Activated T-cell treated with anti-CD3 and anti-CD28 coated beads, Interleukin-2, amount 50 U/mL, for 1 hour (primary cell): ENCODE measurements around the gene EIF2D.

Experiments used
- DNase-seq: peaks from one replicate; pipeline ENCODE4 v3.0.0-alpha.2; 2020

Gene EIF2D

DNA sequence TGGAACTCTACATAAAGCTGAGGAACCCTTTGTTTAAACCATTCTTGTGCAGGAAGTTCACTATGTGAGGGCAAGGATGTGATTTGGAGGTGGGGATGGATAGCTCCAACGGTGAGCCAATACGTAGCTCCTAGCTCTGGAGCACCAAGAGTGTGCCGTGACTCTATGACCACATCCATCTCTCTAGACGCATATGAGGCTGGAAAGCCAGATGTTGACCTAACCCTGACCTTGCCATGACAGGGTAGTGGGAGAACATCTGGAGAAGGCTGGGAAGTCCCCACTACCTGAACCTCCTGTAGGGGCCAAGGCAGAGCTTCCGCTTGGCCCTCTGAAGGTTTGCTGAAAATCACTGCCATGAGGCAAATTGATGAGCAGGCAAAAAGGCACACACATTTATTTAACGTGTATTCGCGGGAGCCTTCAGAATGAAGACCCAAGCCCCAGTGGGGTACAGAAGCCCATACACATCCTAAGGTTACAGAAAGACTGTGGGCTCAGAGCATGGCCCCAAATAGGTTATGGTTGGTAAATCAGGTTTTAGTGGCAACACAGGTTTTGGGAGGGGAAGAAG lies 43.4 kb downstream of the EIF2D start:
- peak; percentile 36 for DNase-seq

DNA sequence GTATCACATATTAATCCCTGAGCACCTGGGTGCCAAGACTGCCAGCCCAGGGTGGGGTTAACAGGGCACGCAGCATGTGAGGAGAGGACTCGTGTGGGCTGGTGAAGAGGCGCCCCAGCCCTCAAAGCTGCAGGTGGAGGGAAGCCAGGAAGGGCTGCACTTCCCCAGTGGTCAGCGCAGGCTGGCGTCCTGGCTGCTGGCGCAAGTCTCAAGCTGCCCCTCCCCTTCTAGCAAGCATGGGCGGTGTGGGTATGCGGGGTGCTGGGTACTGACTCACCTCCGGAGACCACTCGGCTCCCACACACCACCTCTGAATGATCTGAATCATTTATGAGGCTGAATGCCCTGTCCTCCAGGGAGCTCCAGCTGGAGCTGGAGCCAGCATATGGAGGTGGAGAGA lies 44.0 kb downstream of the EIF2D start:
- DNase-seq = peak; percentile 47

DNA sequence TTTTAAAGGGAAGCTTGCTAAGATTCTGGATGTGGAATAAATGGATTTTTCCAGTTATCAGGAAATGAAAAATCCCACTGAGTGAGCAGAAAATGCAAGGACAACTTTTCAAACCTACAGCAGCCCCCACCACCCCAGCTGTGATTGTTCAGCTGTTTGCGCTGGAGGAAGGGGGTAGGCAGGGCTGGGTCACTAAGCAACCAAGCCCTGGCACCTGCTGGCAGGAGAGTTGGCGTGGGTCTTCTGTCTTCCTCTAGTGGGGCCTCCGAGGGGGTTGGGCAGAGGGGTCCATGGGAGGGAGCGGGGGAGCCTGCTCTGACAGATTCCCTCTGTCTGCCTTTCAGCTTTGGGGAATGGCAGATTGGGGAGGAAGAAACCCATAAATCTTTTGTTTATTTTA lies 45.3 kb downstream of the EIF2D start:
- no peak for DNase-seq

DNA sequence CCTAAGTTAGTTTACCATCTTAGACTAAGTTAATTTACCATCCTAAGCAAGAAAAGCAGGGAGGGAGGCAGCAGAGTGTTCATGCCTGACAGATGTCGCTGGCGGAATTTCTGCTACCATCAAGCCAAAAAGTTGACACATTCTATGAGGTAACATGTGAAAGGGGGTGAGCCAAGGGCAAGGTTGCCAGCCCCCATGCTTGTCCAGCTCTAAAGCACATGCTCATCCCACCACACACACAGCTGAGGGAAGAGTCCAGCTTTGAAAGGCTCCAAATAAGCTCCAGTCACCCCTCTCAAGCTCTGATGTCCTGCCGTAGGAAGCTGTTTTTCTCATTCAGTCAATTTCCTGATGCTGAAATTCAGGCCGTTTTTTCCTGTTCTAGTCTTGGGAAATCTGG lies 46.3 kb downstream of the EIF2D start:
- no peak for DNase-seq

DNA sequence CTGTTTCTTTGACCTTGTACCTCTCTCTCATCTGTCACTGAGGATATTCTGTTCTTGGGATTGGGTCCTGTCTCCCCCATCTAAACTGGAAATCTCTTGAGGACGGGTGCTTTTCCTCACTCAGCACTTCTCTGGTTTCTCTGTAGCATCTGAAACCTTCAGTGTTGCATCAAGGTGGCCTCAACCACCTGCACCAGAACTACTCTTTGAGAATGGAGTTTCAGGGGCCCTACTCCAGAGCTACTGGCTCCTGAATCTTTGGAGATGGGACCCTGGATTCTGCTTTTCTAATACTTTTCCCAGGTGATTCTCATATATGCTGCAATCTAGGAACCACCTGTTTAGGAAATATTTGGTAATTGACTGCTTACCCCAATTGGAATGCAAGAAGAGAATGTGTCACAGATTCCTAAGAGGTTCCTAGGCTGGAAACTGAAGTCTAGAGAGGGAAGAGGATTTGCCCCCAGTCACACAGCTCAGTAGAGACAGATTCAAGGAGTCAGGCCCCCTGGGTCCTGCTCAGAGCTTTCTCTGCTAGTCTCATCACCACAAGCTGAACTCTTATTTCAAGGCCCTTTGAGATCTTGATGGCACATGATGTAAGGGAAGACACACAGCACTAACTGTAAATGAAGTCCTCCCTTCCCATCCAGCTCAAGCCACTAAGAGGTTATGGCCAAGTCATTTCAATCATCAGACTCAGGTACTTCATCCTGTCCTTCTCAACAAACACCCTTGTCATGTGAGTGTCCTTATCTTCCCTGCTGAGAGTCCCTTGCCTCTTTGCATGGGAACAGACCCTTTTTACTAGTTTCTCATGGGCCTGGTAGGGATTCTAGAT lies 48.7 kb downstream of the EIF2D start:
- no peak for DNase-seq

DNA sequence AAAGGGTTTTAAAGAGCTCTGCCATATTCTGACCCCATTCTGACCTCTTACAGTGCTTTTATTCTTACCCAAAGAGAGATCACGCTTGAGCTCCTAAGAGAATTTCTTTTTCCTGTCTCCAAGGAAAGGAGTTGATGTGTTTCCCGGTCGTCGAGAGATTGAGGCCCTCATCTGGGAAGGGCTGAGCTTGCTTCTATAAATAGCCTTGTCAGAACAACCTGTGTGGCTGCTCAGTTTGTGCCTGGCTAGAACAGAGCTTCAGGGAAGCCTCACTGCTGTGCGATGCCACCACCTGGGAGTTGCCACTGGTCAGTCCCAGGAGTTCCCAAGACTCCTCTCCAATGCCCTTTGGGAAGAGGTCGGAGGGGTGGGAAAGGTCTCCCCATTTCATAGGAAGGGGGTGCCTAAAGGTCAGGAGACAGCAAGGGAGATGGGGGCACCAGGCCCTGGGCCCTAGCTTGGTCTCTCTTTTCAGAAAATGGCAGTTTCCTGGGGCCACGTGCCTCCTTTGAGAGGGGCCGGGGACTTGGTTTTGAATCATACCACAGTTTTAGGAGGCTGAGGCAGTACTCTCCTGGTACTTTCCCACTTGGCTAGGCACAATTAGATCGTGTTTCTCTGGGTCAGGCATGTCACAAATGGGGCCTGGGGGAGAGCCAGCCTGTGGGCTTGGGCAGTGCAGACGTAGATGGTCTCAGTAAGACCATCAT lies 52.1 kb downstream of the EIF2D start:
- peak; percentile 42 for DNase-seq

DNA sequence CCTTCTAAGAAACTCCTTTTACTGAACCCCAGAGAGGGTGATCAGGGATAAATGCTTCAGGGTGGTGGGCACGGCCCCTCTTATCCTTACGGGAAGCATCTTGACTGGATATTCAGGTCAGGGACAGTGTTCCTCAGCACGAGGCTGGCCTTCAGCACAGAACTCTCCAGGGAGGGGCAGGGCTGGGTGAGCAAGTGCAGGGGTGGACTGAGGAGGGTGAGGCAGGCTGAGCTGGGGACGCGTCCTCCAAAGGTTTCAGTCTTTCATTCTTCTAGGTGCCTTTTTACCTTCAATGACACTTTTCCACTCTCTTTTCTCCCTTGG lies 52.6 kb downstream of the EIF2D start:
- peak; percentile 56 for DNase-seq

DNA sequence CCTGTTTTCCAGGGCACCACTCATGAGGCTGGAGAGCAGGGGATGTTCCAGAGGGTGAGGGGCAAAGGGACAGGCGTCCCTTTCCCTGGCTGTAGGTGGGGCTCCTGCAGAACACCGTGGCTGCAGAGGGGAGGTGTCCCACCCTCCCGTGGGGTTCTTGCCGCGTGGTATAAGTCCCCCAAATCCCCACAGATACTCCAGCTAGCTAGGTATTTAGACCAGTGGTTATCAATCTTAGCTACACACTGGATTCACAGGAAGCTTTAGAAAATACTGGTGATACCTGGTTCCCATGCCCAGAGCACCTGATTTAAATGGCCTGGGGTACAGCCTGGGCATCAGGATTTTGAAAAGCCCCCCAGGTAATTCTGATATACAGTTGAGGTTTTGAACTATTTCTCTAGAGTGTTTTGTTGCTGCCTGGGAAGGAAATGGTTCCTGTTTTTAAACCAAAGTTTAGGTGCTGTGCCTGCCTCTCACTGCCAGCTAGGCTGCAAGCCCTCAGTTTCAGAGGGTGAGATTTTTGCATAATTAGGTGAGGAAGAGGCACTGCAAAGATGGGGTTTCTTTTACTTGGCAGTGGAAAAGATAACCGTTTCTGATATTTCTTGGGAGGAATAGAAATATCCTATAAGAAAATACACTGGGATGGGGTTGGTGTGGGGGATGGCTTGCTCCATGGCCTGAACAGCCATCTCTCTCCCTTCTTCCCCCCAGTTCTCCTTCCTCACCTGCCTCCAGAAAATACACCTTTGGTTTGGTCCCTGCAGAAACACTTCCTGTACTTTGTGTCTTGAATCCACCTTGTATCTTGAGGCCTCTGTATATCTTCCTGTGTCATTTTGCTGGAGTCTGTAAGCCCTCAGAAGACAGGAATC lies 53.2 kb downstream of the EIF2D start:
- DNase-seq = peak; percentile 45

DNA sequence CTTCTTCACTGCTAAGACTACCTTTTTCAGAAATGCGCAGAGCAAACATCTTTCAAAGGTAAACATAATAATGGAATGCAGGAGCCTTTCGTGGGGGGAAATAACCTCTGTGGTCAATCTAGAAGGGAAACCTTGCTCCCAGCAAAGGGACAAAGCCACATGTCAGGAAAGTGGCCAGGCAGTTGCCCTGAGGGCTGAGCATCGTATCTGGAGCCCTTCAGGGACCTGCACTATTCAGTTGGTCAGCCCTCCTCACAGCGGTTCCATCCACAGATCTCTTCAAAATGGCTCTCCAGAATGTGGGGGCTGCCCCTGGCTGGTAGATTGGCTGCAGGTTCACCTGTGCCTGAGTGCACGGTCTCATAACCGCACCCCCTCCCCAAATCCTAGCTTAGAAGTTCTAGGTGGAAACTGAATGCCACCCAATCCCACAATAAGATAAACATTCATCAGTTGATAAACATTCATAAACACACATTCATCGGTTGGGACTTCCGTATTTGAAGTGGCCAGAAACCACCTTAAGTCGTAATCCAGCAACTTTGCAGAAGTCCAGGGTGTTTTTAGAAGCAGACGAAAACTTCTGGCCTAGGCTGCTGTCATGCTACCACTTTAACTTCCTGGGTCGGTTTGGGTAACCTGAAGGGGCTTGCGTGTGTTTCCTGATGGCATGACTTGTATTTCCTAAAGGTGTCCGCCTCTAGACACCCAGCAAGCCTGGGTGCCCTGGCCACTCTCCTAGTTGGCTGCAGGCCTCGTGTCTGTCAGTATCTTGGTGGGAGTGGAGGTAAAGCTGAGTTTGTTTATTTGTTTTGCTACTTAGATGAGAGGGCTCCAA lies 54.4 kb downstream of the EIF2D start:
- DNase-seq = peak; percentile 65

DNA sequence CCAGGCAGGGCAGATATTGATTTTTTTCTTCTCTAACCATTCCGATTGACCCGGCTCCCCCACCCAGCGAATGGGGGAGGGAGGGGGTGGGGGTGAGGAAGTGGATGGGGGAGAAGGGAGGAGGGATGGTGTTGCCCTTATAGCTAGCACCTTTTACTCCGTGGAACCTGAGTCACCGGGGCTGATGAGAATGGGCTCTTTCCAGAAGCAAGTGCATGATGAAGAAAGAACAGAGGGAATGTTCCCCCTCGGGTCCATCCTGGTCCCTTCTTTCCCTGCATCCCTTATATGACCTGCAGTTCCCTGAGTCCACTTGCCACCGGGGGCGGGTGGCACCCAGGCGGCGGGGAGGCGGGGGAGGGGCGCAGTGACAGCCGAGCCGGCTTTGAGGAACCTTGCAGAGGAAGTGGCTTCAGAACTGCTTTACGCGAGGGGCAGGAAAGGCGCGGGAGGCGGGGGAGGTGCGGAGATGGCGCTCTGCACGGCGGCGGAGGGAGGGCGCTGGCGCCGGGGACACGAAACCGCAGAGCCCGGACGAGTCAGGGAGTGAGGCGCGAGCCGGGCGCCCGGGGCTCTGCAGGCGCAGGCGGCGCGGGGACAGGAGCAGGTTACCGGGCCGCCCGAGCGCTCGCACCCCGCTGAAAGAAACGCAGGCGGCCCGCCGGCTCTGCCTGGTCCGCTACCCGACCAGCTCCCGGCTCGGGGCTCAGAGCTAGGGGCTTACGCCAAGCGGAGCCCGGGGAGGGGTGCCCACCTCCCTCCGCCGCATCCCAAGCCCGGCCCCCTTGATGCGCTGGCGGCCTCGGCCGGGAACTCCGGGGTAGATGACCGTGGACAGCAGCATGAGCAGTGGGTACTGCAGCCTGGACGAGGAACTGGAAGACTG lies 55.3 kb downstream of the EIF2D start:
- DNase-seq = peak; percentile 90

DNA sequence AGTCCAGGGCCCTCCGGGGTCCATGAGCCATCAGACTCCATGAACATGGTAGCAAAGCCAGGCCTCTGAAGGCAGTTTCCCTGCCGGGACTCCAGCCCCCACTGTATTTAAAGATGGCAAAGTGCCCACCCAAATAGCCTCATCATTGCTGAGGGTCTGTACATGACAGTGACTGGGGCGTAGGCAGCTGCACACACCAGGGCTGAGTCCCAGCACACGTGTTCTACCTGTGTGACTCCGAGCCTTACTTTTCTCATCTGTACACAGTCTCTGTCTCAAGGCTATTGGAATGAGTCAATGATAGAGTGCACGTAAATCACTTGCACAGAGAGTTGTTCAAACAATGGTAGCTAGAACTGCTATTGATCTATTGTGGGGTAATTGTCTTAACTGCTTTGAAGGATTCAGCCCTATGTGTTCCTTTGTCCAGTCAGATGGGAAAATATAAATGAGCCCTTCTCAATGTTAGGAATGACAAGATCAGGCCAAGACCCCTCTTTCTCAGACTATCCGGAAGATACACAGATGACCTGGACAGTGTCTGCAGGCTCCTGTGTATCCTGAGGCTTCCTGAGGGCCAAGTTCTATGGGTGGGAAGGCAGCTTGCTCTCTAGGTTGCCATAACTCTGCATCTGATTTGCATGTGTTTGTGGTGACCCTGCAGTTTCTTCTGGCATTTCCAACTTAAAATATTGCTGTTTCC lies 56.1 kb downstream of the EIF2D start:
- peak; percentile 51 for DNase-seq

DNA sequence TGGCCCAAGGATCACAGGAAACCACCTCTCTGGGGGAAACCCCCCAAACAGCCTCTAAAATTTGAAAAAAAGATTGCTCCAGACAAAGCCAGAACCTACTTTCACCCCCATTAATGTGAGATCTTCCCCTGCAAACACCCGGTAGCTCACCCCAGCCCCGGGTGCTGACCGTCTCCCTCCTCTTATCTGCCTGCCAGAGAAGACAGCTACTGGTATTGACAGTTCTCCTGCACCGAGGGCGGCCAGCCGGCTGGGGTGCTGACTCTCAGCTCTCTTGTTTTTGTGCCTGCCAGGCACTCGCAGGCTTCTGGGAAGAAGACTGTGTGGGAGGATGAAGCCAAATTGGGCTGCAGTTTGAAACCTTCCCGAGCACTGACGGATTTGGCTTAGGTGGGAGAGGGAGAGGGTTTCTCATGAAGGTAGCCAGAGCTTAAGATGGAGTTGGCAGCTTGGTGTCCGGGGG lies 56.8 kb downstream of the EIF2D start:
- peak; percentile 58 for DNase-seq

DNA sequence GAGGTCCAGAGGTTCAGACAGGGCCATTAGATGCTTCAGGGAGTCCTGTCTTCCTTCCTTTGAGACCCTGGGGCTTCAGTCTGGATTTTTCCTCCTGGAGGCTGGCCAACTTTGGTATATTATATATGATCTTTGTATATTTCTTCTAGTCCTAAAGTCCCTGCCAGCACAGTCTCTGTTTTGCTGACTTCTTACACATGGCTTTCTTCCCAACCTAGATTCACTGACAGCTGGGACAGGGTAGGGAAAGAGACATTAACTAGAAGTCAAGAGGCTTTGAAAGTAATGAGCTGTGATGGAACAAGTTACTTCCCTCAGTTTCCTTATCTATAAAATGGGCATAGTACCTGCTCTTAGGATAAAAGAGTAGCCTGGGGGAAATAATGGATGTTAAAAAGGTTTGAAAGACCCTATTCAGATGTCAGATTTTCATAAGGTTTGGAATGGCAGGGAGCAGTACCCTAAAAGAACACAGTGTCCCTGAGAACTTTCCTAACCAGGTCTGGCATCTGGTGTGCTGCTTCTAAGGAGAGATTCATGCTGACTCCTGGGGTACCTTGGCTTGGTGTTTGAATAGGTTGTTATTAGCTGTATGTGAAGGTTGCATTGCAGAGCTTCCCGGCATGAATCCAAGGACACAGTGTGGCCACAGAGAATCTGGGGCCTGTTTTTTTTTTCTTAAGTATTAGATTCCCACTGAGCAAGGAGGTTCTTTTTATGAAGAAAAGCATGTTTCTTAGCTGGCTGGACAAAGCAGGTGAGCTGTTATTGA lies 57.4 kb downstream of the EIF2D start:
- DNase-seq = no peak

DNA sequence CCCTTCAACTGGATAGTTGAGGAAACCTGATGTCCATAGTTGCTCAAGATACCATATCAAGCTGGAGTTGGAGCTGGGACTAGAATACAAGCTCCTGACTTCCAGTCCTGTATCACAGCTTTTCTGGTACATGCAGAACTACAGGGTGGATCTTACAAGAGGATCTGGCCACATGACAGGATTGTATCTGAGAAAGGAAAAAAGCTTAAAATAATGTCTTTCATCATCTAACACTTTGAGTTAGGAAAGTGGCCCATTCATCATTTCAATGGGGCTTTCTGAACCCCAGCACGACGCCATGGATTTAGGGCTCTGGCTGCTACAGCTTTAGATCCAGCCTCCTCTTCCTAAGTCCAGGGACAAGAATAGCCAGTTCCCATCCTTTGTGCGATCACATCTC lies 58.1 kb downstream of the EIF2D start:
- no peak for DNase-seq

DNA sequence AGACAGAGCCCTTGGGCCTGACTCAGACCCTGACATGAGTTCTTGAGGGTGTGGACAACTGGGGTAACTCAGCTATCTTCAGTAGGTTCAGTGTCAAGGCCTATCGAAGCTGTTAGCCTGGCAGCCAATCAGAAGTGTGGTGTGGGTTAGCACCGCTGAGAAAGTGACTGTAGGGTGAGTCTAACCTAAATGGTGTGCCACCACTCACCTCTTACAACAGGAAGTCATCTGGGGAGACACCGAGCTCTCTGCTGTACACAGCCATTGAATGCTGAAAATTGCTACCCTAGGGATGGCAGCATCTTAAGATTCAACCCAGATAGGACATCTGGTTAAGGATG lies 60.3 kb downstream of the EIF2D start:
- peak; percentile 67 for DNase-seq

DNA sequence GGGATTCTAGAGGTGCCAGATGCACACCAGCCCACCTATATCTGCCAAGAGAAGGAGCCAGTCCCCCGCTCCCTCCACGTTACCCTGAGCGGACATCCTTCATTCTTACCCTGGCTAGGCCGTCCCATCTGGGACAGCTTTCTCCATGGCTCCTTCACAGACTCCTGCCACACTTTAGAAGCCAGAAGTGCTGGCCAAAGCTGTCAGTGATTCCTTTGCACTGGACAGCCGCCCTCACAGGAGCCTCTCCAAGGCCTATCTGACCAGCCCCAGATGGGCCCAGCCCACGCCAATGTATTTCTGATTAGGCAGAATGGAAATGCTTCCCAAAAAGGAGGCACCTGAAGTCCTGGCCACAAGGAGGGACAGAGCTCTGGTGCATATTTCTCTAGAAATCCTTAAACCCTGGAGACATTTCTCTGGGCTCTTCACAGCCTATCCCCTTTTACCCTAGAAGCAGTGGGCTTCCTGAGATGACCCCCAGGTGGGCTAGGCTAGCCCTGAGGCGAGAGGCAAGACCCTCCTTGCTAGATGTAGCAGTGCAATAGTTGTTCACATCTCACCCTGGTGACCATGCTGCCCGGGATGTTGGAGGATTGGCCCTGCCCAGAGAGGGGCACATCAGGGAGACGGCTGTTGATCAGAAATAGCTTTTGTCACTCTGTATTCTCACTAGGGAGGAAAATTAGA lies 60.8 kb downstream of the EIF2D start:
- DNase-seq = no peak

DNA sequence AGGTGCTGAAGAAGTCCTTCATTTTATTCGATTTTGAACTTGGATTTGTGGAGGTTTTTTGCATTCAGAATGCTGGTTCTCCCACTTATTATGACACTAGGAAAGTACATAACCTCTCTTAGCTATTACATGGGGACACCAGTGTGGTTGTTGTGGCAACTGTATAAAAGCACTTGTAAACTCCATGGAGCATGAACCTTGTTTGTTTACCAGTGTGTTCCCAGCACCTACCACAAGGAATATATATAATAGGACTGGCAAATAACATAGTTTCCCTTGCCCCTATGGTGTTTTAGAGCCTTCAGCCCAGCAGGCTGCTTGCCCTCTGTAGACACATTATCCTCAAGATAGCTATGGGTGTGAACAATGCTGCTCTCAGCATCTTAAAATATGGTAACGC lies 61.8 kb downstream of the EIF2D start:
- no peak for DNase-seq

DNA sequence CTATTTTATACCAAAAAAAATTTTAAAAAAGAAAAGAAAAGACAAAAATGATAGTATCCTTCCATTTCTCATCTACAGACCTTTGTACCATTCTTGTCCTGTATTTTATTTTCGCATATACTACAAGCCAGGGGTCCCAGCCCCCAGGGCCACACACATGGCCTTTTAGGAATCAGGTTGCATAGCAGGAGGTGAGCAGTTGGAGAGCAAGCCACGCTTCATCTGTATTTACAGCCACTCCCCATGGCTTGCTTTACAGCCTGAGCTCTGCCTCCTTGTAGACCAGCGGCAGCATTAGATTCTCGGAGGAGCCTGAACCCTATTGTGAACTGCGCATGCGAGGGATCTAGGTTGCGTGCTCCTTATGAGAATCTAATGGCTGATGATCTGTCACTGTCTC lies 65.2 kb downstream of the EIF2D start:
- DNase-seq = peak; percentile 12

DNA sequence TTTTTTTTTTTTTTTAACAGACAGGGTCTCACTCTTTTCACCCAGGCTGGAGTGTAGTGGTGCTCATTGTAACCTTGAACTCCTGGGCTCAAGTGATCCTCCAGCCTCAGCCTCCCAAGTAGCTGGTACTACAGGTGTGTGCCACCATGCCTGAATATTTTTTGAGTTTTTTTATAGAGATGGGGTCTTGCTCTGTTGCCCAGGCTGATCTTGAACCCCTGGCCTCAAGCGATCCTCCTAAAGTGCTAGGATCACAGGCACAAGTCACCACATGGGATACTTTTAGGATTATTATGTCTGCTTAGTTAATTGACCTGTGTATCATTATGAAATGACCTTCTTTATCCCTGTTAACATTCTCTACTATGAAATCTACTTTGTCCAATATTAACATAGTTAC lies 66.9 kb downstream of the EIF2D start:
- DNase-seq = peak; percentile 15
